Testis (tissue), 3 donors: ENCODE measurements around the gene DNM3. TPM values are rescaled to one million over a fixed set of nuclear protein-coding genes. Genes with fewer than 3 reads are reported as not detected.
"Not testable (repeated sequence)": the region's sequence is repeated elsewhere in the genome, so short reads cannot be mapped to it uniquely, and the experiment has no call there.

ENCODE experiments used
- DNase-seq: peaks from one replicate; pipeline ENCODE4 v3.0.0-alpha.2; 2019
- H3K27ac ChIP-seq, 2 donors: fragments of 200-600 bp; sonication (generic); one replicate each; pipeline ENCODE4 v1.5.1; 2019
- H3K27me3 ChIP-seq: fragments of 200-600 bp; sonication (generic); one replicate; pipeline ENCODE4 v1.5.1; 2019
- H3K36me3 ChIP-seq: fragments of 200-600 bp; sonication (generic); one replicate; pipeline ENCODE4 v1.5.1; 2017; ENCODE audit warnings: low read depth; ENCODE audit errors: missing control alignments
- H3K4me1 ChIP-seq: fragments of 200-600 bp; sonication (generic); one replicate; pipeline ENCODE4 v1.5.1; 2019
- H3K4me3 ChIP-seq, 2 donors: fragments of 200-600 bp; sonication (generic); one replicate each; pipeline ENCODE4 v1.5.1; 2017 to 2019
- H3K9me3 ChIP-seq: fragments of 200-600 bp; sonication (generic); one replicate; pipeline ENCODE4 v1.5.1; 2017
- CTCF ChIP-seq, 3 experiments: fragments of 450-650 bp in 2 of 3; fragments of 200-600 bp in 1 of 3; sonication (generic) in 1 of 3; IDR thresholded peaks; one replicate each; pipeline ENCODE4 v1.5.1; 2016 to 2019; ENCODE audit warnings: antibody characterized with exemption in 3 of 3, mild to moderate bottlenecking in 2 of 3, moderate library complexity in 1 of 3
- POLR2A ChIP-seq: fragments of 450-650 bp; IDR thresholded peaks from one replicate; pipeline ENCODE4 v1.6.1; 2017; ENCODE audit warnings: antibody characterized with exemption, mild to moderate bottlenecking, moderate library complexity
- WGBS, 2 donors: methylation state at CpG; one replicate each; pipeline ENCODE4 v1.1.5; 2018; 5-methylcytosine and 5-hydroxymethylcytosine counted together
- intact Hi-C: fragments of 100-400 bp; cut with DNase I; formaldehyde crosslinking; loops from one replicate; pipeline ENCODE4 v1.15.1; 2023; ENCODE audit warnings: low total_unique reads
- polyA plus RNA-seq: library from polyadenylated mRNA; stranded (reverse); fragments of 350-450 nt; fragmentation: Illumina TruSeq; extraction: RNeasy Lipid Tissue Mini Kit (QIAGEN cat#74804); gene quantifications from one replicate; pipeline ENCODE4 v1.2.3, GENCODE V29; 2014; ENCODE audit warnings: low read depth, low replicate concordance; ENCODE audit not compliant: insufficient read depth
- total RNA-seq, 2 donors: library from RNA; depleted of rRNA; stranded (reverse); fragments of >200 nt; gene quantifications; one replicate each; pipeline ENCODE4 v1.2.3, GENCODE V29; 2016

Gene DNM3
- total and polyA plus RNA-seq, 3 donors from 2014 or later = 4.9 to 10.2 (median 8.4) TPM

GRCh38 chr1:172359491-172359999 lies 518.2 kb downstream of the DNM3 start:
- Histone ChIP-seq H3K9me3 (no peaks in the 10 kb centered on the region), H3K27me3 (no peaks in the 10 kb centered on the region), H3K4me1 (peaks cover 29% of the 10 kb centered on the region), H3K27ac (peak overlapping the region; percentile 58 to 82), H3K36me3 (no peaks in the 10 kb centered on the region), H3K4me3 (no peak overlapping the region)
- intact Hi-C loops = no loop called here
- DNase-seq = no peak
- WGBS, 2 donors = 36 to 40% methylated on average over 3 of the region's 3 CpGs
- TF ChIP-seq CTCF (IDR thresholded peaks at IDR 0.05) (no peak), POLR2A (no peak)

GRCh38 chr1:172360511-172360910 lies 519.2 kb downstream of the DNM3 start:
- H3K4me1 ChIP-seq = peaks cover 29% of the 10 kb centered on the region
- H3K27me3 ChIP-seq = no peaks in the 10 kb centered on the region
- TF ChIP-seq CTCF (IDR thresholded peaks at IDR 0.05) = no peak
- no peak for TF ChIP-seq POLR2A
- 64 to 77% methylated on average over 2 of the region's 2 CpGs for WGBS, 2 donors
- intact Hi-C loops = no loop called here
- H3K9me3 ChIP-seq = no peaks in the 10 kb centered on the region
- H3K27ac ChIP-seq = no peak overlapping the region
- no peak for DNase-seq
- H3K36me3 ChIP-seq = no peaks in the 10 kb centered on the region
- no peak overlapping the region for H3K4me3 ChIP-seq

GRCh38 chr1:172360985-172361384 lies 519.7 kb downstream of the DNM3 start:
- intact Hi-C loops = no loop called here
- Histone ChIP-seq H3K27ac (no peak overlapping the region), H3K4me1 (peaks cover 25% of the 10 kb centered on the region), H3K36me3 (no peaks in the 10 kb centered on the region), H3K9me3 (no peaks in the 10 kb centered on the region), H3K4me3 (no peak overlapping the region), H3K27me3 (no peaks in the 10 kb centered on the region)
- TF ChIP-seq CTCF (IDR thresholded peaks at IDR 0.05) = no peak
- no peak for TF ChIP-seq POLR2A
- no peak for DNase-seq
- WGBS, 2 donors = 63 to 67% methylated on average over 6 of the region's 6 CpGs

GRCh38 chr1:172363852-172364251 lies 522.6 kb downstream of the DNM3 start:
- H3K9me3 ChIP-seq = no peaks in the 10 kb centered on the region
- no peak overlapping the region for H3K4me3 ChIP-seq
- intact Hi-C loops = no loop called here
- H3K4me1 ChIP-seq = peaks cover 7% of the 10 kb centered on the region
- no peaks in the 10 kb centered on the region for H3K27me3 ChIP-seq
- no peak for DNase-seq
- no peaks in the 10 kb centered on the region for H3K36me3 ChIP-seq
- no peak for TF ChIP-seq POLR2A
- TF ChIP-seq CTCF (IDR thresholded peaks at IDR 0.05) = no peak
- no peak overlapping the region for H3K27ac ChIP-seq

- H3K9me3 ChIP-seq, H3K27ac ChIP-seq, H3K4me3 ChIP-seq, H3K36me3 ChIP-seq, H3K27me3 ChIP-seq, DNase-seq, H3K4me1 ChIP-seq, intact Hi-C loops: not testable (repeated sequence)
- WGBS, 2 donors = 97 to 99% methylated on average over 3 of the region's 3 CpGs
Observed at GRCh38 chr1:172371646-172372045, 530.3 kb downstream of the DNM3 start.
